PFSK-1 (cell line): ENCODE data around the gene SORL1-AS1.

Experiments
- POLR2AphosphoS5 ChIP-seq: IDR thresholded peaks from 2 replicates; pipeline ENCODE4 v1.6.1; 2012; ENCODE audit warnings: low read depth, mild to moderate bottlenecking, control low read depth, low read length, moderate library complexity
- REST ChIP-seq, 2 experiments: IDR thresholded peaks; 2 replicates each; pipeline versions ENCODE4 v1.6.1 to v1.8.0; 2011 to 2012; ENCODE audit warnings: low read depth in 2 of 2, low read length in 2 of 2, control low read depth in 1 of 2, inconsistent platforms in 1 of 2, mild to moderate bottlenecking in 1 of 2, moderate library complexity in 1 of 2; ENCODE audit not compliant: insufficient read depth in 1 of 2
- TAF1 ChIP-seq: IDR thresholded peaks from 2 replicates; pipeline ENCODE4 v1.6.1; 2012; ENCODE audit warnings: low read length, control low read depth, borderline replicate concordance; ENCODE audit not compliant: insufficient read depth

DNA sequence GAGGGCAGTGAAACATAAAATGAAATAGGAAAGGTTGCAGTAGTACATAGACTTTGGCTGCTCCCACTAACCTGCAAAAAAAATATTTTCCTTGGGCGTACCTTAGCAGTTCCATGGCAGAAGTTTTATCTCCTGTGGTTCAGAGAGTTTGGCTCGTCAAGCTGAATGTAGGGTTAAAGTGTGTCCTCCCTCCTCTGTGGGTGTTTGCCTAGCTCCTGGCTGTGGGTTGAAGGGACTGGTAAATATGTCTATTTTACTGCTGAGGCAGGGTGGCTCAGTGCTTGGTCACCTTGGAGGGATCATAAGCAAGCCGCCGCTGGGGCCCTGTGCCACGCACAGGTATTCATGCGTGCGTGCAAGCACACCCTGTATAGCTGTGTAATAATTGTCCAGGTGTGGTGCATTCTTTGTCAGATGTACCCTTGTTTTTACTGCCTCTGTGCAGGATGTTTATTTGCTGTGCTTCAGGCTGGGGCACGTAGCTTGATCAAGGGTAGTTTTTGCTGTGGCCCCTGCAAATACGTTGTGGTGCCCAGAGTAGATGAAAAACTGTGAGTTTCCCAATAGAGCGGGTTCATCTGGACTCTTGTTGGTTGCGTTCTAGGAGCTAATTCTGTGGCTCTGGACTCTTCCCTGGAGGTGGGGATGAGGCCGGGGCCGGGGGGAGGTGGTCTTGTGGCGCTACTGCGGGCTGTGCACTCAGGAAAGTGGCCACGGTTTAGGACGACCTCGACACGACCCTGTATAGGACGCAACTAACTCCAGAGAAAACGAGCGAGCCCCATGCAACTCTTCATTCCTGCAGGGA, 1.4 kb downstream of the SORL1-AS1 start:
- TF ChIP-seq POLR2AphosphoS5 = no peak
- no peak for TF ChIP-seq TAF1
- no peak for TF ChIP-seq REST (IDR thresholded peaks at IDR 0.05; ENCODE audit: insufficient read depth in 1 of 2, low read depth in 2 of 2, low read length in 2 of 2)
